GM12801 (cell line): ENCODE measurements around the gene SV2C.

Experiments
- TF ChIP-seq, protein P1 (sequence below): IDR thresholded peaks from one replicate; pipeline ENCODE4 v1.5.1; 2011; ENCODE audit warnings: control low read depth; ENCODE audit not compliant: insufficient read length; ENCODE audit errors: extremely low read depth

Gene SV2C

GRCh38 chr5:76339919-76340318, 256.7 kb downstream of the SV2C start:
- TF ChIP-seq, protein P1, sequence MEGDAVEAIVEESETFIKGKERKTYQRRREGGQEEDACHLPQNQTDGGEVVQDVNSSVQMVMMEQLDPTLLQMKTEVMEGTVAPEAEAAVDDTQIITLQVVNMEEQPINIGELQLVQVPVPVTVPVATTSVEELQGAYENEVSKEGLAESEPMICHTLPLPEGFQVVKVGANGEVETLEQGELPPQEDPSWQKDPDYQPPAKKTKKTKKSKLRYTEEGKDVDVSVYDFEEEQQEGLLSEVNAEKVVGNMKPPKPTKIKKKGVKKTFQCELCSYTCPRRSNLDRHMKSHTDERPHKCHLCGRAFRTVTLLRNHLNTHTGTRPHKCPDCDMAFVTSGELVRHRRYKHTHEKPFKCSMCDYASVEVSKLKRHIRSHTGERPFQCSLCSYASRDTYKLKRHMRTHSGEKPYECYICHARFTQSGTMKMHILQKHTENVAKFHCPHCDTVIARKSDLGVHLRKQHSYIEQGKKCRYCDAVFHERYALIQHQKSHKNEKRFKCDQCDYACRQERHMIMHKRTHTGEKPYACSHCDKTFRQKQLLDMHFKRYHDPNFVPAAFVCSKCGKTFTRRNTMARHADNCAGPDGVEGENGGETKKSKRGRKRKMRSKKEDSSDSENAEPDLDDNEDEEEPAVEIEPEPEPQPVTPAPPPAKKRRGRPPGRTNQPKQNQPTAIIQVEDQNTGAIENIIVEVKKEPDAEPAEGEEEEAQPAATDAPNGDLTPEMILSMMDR: no peak

DNA sequence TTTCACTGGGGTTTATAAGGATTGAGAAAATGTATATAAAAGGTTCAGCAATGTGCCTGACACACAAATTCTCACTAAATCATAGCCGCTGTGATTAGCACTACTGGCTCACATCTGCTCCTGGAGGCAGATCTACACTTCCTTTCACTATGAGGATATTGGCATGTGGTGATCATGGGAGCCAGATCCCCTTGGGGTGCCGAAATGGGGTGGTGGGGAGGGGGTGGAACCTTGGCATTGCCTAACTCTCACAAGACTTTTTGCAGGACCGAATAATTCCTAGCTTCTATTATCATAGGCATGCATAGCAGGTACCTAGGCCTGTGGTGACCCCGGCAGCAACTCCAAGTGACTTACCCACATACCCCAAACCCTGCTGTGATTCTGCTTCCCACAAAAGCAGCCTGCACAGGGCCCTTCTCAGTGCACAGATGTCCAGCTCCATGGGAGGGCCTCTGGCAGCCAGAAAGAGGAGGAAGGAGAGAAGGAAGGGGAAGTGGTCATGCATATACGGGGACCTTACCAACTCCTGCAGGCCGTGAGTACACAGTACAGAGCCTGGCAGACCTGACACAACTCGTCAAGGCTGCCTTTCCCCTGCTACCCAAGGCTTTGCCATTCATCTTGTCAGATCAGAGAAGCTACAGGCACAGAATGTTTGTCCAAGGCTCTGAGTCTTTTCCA, 258.6 kb downstream of the SV2C start:
- TF ChIP-seq, protein P1: no peak

DNA sequence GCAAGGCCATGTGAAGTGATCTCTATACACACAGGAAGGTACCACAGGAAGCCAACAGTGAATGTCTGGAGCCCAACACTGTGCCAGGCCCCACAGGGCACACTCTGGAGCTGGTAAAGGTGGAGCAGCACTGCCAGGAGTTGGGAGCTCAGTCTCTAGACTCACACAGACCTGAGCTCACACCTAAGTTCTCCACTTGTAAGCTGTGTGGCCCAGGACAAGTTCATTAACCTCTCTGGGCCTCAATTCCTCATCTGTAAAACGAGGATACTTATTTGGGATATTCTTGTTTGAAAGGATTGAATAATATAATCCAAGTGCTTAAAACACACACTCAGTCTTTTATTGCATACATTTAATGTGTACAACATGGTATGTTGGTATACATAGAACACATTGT, 259.3 kb downstream of the SV2C start:
- TF ChIP-seq, protein P1: no peak

- TF ChIP-seq, protein P1: no peak
Observed at GRCh38 chr5:76345582-76345981, 262.4 kb downstream of the SV2C start.

DNA sequence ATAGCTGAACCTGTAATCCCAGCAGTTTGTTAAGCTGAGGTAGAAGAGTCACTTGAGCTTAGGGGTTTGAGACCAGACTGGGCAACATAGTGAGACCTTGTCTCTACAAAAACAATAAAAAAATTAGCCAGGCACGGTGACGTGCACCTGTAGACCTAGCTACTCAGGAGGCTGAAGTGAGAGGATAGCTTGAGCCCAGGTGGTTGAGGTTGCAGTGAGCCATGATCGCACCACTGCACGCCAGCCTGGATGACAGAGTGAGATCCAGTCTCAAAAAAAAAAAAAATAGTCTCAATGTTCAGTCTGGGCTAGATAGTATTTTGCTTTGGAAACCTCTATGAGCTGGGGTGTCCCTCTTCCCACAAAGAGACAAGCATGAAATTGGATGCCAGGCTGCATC, 268.0 kb downstream of the SV2C start:
- TF ChIP-seq, protein P1: no peak

DNA sequence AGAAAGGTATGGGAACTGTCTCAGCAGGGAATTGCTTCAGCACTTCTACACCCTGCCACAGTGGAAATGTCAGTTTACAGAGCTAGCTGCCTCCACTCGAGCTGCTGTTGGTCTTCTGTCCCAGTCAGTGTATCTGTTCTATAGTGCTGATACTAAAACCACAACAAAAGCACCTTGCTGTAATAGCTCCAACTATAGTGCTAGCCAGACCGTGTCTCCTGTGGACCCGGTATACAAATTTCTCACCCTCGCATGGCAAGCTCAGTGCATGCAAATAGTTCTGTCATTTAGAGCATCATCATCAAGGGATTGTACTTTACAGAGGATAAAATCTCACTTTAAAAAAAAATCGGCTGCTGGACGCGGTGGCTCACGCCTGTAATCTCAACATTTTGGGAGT, 268.4 kb downstream of the SV2C start:
- TF ChIP-seq, protein P1: no peak

- TF ChIP-seq, protein P1: no peak
Observed at GRCh38 chr5:76356887-76357286, 273.7 kb downstream of the SV2C start.
